CD4-positive, alpha-beta T cell treated with Interleukin-15 for 1 hour (primary cell): Measurements from ENCODE around the gene SIRT4.

Experiments used
- DNase-seq: peaks from one replicate; pipeline ENCODE4 v3.0.0-alpha.2; 2020

The SIRT4 gene, protein sequence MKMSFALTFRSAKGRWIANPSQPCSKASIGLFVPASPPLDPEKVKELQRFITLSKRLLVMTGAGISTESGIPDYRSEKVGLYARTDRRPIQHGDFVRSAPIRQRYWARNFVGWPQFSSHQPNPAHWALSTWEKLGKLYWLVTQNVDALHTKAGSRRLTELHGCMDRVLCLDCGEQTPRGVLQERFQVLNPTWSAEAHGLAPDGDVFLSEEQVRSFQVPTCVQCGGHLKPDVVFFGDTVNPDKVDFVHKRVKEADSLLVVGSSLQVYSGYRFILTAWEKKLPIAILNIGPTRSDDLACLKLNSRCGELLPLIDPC

DNA sequence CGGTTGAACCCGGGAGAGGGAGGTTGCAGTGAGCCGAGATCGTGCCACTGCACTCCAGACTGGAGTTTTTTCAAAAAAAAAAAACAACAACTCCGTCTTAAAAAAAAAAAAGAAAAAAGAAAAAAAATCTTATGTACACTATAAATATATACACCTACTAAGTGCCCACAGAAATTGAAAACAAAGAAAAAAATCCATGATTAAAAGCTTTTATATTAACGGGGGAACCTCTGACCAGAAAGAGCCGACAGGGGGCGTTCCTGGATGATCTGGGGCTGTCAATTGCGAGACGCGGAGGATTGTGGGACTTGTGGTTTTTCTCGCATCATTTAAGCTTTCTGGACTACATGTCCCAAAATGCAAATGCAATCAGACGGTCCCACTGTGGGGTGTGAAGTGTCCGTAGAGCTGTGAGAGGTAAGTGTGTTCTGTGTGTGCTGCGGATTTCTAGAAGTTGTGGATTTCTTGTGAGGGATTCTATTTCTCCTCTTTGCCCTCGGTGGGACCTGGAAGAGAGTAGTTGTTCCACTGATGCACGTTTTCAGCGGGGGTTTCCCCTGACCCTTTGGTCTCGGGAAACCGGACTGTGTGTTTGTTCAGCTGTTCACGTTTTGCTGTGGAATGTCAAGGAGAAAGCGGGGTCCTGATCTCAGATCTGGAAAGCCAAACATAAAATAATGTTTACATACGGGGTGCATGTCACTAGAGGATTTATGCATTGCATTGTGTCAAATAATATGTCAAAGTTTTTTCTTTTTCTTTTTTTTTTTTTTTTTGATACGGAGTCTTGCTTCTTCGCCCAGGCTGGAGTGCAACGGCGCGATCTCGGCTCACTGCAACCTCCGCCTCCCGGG lies at the start of gene SIRT4:
Gene SIRT4, plus strand, starts transcription at position 360 of the 854 bp plus-strand sequence. CDS start 1,241 bp downstream, outside the sequence.
- peak; percentile 88 for DNase-seq

DNA sequence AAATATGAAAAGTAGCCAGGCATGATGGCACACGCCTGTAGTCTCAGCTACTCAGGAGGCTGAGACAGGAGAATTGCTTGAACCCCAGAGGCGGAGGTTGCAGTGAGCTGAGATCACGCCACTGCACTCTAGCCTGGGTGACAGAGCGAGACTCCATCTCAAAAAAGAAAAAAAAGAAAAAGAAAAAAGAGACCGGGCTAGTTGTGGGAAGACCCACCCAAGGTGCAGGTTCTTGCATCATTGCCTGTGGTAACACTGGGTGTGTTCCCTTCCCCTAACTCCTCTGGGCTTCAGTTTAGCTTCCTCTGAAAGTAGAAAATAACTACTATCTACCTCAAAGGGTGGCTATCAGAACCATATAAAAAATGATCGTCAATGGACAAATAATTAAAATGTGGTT lies 48.8 kb upstream of the SIRT4 start:
- peak; percentile 78 for DNase-seq

DNA sequence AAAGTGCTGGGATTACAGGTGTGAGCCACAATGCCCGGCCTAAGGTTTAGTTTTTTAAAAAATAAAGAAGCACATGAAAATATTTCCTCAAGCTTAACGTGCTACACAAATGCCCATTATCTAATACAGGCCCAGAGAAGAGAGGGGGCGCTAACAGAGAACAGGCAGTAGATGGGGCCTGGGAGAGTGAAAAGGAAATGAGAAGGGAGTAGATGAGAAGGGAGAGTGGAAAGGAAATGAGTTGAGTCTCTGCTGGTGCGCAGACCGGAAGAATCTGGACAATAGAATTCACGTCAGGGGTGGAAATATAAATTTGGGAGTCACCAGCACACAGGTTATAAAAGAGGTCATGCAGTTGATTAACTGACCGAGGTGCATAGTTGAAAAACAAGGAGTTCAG lies 47.3 kb upstream of the SIRT4 start:
- DNase-seq, result no peak

DNA sequence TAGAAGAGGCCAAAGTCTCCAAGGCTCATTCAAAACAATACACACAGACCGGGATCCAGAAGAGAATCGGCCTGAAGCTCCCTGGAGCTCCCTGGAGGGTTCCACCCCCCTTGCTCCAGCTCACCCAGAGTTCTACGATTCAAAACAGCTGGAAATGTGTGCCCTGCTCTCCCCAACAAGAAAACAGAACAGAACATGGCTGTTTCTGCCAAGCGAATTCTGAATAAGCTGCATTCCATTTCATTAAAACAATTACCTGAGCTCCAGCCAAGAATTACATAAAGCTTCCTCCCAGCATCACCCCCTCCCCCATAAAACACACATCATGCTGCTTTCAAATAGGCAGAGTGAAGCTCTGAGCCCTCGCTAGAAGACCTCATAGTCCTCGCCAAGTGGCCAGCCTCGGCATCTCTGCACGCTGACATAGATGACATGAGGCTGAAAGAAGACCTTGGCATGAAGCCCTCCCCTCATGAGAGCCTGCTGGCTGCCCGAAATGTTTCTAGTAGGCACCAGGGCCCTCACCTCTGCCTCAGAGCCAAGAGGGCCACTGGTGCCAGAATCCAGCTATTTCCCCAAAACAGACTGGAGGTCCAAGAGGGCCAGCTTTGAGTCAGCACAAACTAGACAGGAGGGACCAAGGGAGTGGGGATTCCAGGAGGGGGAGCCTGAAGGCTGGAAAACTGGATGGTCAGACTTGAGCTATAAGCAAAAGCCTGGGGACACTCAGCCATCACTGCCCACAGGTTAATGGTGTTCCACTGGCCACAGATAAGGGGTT lies 44.9 kb upstream of the SIRT4 start:
- DNase-seq, result no peak

DNA sequence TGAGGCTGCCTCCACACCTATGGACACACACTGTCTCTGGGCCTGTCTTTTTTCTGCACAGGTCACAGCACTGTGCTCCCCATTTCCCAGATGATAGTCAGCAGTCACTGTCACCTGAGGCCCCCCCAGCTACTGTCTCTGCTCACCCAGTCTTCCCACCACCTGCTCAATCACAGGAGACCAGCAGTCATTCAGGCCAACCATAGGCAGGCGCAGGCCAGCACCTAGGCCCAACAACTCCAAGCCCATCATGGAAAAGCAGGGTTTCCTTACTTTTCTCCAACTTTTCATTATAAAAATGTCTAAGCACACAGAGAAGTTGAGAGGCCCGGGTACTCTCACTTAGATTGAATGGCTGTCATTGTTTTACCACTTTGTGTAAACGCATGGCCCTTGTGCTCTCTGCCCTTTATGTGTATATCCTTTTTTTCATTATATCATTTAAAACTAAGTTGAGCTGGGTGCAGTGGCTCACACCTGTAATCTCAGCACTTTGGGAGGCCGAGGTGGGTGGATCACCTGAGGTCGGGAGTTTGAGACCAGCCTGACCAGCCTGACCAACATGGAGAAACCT lies 43.7 kb upstream of the SIRT4 start:
- DNase-seq, result no peak

DNA sequence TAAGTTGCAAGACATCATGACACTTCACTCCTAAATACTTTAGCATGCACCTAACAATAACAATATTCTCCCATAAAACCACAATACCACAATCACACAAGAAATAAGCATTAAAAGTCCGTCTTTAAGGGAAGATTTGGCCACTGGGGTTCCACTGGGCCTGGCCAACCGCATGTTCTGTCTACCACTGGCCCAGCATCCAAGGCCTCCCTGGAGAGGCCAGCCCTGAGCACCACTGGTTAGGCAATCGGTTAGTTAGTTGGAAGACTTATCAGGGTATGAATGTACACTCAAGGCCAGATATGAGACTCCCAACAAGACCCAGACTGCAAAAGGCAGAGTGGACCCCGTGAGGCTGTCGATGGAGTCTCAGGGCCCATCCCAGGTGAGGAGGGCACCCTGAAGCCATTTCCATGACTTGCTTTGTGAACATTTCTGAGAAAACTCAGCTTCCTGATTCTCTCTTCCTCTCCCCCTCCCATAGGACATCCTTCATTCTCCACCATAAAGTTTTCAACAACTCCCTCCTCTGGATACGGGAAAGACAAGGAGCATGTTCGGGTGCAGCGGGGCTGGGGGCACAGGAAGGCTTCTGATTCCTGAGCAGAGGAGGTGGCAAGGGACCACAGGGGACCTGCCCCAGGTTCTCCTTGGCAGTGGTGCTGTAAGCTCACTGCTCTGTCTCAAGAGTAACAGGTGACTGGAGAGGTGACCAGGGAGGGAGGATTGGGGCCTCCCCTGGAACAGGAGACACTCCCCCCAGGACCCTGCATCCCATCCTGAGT lies 42.5 kb upstream of the SIRT4 start:
- no peak for DNase-seq

DNA sequence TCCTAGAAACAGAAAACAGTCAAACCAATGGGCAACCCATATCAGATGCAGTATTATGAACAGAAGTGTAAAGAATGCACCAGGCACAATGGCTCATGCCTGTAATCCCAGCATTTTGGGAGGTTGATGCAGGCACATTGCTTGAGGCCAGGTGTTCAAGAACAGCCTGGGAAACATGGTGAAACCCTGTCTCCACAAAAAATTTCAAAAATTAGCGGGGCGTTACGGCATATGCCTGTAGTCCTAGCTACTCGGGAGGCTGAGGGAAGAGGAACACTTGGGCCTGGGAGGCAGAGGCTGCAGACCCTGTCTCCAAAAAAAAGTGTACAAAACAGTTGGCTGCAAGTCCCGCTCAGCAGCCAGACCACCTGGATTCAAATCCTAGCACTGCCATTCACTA lies 41.5 kb upstream of the SIRT4 start:
- no peak for DNase-seq

DNA sequence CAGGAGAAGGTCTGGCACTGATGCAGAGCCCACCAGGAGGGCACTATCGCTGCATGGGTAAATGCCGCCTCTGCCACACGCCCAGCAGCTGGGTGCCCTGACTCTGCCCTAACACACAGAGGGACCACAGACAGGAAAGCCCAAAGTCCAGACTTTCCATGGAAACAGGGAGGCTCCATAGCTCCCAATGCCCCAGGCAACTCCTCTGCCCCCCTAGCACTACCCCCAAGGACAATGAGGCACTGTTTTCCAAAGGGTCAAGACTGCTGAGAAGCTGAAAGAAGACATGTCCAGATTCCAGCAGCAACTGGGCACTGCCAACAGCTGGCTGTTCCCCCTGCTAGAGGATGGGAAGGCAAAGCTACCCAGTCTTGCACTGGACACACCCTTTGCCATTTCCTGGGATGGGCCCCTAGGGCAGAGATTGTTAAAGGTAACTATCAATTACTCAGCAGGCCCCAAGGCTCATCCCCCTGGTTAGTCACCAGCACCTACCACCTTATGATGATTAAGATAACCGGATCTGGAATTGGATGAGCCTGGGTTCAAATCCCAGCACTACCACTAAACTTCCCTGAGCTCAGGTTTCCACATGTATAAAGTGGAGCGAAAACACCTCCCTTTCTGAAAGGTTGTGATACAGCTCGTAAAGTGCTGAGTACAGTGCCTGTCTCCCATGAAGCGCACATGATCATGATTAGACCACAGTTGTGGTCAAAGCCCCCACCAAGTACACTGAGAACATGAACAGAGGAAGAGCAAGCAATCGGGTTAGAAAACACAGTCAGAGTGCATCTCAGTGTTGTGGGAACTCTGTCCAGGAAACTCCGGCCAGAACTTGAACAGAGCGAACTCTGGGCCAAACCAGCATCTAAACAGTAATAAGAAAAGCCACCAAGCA lies 39.9 kb upstream of the SIRT4 start:
- no peak for DNase-seq

DNA sequence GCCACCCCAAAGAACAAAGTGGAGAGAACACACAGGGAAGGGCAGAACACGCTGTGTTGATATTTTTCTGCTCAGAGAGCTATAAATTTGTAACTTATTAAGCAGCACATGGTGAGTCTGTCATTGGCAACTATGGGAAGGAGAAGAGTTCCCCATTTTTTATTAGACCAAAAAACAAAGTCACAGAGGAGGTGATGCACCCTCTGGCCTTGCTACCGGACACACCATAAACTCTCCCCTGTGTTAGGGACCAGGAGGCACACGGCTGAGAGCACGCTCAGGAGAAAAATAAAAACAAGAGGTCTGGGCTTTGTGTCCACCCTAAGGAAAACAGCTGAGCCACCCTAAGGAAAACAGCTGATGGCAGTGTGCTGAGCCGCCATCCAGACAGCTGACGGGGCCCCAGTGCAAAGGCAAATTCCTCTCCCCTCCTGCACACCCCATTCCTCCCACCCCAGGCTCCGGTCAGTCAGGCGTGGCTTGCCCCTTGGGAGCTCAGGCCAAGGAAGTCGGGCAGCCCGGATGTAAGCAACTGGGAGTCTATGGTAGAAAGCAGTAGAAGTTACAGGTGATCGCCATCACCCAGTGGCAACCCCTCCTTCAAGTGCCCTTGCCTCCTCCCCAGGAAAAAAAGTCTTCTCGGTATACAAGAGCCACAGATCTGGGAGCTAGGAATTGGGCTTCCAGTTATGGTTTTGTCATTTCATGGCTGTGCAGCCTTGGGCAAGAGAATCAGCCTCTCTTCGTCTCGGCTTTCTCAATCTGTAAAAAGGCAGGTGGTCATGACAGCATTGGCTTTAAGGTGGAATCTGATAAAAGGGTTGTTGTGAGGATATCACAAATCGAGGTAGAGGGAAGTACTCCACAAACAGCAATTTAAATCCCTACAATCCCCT lies 39.0 kb upstream of the SIRT4 start:
- DNase-seq, result no peak

DNA sequence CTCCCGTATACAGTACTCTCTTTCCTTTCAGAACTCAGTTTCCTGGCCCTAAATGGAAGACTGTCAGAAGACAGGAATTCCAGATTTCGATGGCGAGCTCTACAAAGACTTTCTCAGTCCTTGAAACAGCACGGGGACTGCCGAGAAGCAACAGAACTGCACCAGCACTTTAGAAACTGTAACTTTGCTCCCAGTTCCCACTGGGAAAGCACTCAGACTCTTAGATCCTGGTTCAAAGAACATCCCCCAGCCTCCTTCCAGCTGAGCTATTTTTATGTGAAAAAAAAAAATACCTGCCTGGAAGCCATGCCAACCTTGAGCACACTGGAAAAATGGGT lies 38.4 kb upstream of the SIRT4 start:
- DNase-seq, result no peak

DNA sequence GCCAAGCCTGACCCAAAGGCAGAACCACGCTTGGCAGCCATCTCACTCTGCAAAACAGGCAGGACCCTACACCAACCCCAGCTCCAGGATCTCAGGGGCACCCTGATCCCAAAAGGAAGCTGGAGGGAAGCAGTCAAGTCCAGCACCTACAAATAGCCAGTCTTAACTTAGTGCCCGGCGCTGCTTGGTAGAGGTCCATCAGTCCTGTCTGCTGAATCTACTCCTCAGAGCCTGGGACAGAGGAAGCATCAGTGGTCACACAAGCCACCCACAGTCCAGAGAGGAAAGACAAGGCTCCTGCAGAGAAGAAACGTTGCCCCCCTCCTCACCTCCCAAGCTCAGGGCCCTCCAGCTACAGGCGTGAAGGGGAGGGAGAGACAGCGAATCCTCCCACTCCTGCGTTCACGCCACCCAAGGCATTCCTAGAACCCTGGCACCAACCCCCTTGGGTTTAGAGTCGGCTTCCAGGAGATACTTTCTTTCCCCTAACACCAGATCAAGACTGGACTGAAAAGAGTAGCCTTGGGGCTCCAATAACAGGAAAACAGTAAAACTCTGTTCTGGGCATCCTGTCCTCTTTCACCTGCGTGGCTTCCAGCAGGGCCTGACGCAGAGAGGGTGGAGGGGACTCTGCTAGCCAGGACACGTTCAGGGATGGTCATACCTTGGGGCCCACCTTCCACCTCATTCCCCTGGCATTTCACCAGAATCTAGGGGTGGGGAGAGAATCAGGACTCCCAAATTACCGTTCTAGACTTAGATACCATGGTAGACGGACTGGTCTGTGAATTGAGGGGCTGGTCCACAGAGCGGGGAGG lies 37.8 kb upstream of the SIRT4 start:
- DNase-seq, result no peak

DNA sequence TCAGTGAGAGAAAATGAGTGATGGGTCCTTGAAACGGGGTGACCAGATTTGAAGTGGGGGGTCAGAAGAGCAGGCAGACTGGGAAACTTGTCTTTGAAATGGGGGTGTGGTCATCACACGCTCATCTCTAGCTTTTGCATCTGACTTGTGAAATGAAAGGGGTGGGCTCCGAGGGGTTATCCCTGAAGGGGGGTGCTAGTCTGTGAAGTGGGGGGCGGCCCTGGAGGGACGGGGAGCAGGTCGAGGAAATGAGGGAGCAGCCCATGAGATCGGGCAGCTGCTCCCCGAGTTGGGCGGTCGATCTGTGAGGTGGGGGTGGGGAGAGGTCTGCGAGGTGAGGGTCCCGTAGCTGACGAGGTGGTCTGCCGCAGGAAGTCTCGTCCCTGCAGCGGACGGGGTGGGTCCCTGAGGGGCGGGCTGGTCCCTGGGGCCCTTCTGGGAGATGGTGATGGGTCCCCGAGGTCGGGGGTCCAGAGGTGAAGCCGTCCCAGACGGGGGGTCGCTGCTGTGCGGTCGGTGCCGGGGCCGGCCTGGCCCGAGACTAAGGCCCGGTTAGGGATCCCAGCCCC lies 37.1 kb upstream of the SIRT4 start:
- DNase-seq, result no peak

DNA sequence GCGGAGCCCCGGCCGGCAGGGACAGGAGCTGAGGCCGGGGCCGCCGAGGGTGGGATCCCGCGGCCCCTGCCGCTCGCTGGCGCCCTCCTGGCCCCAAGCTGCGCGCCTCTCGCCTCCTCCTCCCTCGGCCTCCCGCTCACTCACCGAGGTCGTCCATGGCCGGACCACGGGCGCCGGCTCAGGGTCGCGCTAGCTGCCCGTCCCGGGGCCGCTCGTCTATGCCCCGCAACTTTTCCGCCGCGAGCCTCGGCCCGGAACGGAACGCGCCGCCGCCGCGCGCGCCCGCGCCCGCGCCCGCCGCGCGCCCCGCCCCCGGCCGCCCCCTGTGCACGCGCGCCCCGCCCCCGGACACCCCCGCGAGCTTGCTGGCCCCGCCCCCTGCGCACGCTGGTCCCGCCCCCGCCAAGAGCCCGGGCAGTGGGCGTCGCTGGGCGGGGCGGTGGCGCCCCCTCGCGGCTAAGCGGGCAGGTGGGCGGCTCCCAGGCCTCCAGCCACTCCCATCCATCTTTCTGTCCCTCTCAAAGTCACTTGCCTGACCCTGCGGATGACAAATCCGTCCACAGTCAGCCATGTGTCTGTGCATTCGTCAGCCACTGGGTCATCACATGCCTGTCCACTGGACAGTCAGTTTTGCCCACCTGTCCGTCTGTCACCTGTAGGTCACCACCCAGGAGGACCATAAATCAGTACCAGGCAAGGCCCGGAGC lies 36.5 kb upstream of the SIRT4 start, which contains the start of gene PXN:
Gene PXN, minus strand, starts transcription at position 258 of the 707 bp plus-strand sequence. Its CDS starts 101 bp downstream, at position 157.
- DNase-seq, result peak; percentile 87

DNA sequence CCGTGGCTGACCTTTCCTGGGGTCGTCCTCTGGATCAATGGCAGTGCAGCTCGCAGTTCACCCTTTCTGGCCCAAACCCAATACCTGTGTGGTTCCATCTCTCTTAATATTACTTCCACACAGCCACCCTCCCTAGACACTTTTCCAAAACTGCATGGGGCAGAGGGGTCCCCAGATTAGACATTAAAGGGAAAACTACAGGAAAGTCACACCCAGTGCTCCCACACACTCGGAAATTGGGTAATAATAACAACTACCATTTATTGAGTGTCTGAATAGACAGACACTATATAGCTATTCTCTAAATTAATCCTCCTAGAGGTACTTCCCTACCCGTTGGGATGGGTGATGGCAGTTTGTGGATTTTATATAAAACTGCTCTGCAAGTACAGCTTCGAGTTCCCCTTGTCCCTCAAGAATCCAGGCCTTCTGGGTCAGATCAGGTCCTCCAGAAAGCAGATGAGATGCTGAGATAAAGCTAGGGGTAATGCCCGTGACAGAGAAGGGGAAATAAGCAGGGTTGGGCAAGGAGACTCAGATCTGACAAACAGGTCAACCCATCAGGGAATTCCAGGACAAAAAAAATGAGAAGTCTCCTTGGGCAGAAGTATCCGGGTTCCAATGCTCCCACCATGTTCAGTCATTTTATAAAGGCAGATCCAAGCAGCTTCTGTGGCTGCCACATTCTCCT lies 35.8 kb upstream of the SIRT4 start:
- DNase-seq, result no peak

DNA sequence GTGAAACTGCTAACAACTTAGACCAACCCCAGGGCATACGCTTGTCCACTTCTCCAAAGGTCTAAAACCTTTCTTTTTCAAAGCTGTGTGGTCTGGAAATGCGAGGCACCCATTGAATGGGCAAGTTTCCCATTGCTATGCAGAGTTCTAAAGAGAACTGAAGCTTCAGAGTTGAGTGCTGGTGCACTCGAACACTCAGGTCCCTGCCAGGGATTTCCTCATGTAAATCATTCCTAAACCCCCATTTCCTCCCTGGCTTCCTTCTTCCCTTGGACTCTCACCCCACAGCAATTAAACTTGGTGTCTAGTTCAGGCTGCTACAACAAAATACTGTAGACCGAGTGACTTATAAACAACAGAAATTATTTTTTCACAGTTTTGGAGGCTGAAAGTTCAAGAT lies 34.4 kb upstream of the SIRT4 start:
- DNase-seq, result no peak

DNA sequence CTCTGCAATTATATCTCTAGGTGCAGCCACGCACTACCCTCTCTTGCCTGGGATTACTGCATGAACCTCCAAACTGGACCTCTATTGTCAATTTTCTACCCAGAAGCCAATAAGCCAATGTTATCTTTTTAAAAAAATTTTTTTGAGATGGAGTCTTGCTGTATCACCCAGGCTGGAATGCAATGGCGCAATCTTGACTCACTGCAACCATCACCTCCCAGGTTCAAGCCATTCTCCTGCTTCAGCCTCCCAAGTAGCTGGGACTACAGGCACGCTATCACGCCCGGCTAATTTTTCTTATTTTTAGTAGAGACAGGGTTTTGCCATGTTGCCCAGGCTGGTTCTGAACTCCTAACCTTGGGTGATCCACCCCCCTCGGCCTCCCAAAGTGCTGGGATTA lies 25.4 kb upstream of the SIRT4 start:
- no peak for DNase-seq
